Dermis blood vessel endothelial cell (primary cell): ENCODE data around the gene SPDYE8. TPM values are rescaled to one million over a fixed set of nuclear protein-coding genes. Genes with fewer than 3 reads are reported as not detected.
"Not testable (repeated sequence)": the region's sequence is repeated elsewhere in the genome, so short reads cannot be mapped to it uniquely, and the experiment has no call there.

Experiments
- DNase-seq: peaks from one replicate; pipeline ENCODE4 v3.0.0; 2010
- total RNA-seq: library from RNA; depleted of rRNA; stranded (reverse); fragments of >200 nt; gene quantifications from 2 replicates; pipeline ENCODE4 v1.2.3, GENCODE V29; 2014

Gene SPDYE8, protein sequence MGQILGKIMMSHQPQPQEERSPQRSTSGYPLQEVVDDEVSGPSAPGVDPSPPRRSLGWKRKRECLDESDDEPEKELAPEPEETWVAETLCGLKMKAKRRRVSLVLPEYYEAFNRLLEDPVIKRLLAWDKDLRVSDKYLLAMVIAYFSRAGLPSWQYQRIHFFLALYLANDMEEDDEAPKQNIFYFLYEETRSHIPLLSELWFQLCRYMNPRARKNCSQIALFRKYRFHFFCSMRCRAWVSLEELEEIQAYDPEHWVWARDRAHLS
- total RNA-seq, result not detected in 2 replicates

DNA sequence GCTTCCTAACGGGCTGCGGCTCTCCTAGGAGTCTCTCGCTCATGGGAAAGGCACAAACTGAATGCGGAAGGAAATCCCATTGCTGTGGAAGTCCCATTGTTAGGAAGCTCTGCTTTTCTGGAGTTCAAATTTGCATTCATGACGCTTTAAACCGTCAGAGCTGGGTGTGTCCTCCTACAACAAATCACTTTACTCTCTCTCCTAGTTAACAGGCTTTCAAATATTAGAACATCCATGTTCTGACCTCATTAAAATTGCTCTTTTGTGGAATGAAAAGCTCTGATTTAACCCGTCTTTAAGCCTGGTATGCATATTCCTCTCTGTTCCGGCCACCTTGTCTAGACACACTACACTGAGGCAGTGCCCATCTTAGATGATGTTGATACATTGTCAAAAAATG is at the start of gene SPDYE8:
Gene SPDYE8, minus strand, starts transcription at position 101 of the 400 bp plus-strand sequence. CDS start 1,800 bp downstream, outside the sequence.
- DNase-seq, result not testable (repeated sequence)

DNA sequence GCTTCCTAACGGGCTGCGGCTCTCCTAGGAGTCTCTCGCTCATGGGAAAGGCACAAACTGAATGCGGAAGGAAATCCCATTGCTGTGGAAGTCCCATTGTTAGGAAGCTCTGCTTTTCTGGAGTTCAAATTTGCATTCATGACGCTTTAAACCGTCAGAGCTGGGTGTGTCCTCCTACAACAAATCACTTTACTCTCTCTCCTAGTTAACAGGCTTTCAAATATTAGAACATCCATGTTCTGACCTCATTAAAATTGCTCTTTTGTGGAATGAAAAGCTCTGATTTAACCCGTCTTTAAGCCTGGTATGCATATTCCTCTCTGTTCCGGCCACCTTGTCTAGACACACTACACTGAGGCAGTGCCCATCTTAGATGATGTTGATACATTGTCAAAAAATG is 28.2 kb upstream of the SPDYE8 start, which contains the start of gene SPDYE11:
Gene SPDYE11, minus strand, starts transcription at position 101 of the 400 bp plus-strand sequence. CDS start 1,800 bp downstream, outside the sequence.
- not testable (repeated sequence) for DNase-seq

DNA sequence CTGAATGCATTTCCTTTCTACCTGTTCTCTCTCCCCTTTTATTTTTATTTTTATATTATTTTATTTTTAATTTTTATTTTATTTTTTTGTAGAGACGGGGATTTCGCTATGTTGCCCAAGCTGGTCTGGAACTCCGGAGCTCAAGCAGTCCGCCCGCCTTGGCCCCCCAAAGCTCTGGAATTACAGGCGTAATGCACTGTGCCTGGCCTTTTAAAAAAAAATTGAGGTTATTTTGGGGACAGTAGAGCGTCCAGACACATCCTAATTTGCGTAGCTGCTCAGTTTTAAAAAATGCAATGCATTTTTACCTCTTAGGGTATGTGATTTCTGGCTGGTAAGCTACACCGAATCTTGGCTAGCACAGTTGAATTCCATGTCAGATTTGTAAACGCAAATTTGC is 23.1 kb downstream of the SPDYE8 start:
- DNase-seq, result not testable (repeated sequence)

DNA sequence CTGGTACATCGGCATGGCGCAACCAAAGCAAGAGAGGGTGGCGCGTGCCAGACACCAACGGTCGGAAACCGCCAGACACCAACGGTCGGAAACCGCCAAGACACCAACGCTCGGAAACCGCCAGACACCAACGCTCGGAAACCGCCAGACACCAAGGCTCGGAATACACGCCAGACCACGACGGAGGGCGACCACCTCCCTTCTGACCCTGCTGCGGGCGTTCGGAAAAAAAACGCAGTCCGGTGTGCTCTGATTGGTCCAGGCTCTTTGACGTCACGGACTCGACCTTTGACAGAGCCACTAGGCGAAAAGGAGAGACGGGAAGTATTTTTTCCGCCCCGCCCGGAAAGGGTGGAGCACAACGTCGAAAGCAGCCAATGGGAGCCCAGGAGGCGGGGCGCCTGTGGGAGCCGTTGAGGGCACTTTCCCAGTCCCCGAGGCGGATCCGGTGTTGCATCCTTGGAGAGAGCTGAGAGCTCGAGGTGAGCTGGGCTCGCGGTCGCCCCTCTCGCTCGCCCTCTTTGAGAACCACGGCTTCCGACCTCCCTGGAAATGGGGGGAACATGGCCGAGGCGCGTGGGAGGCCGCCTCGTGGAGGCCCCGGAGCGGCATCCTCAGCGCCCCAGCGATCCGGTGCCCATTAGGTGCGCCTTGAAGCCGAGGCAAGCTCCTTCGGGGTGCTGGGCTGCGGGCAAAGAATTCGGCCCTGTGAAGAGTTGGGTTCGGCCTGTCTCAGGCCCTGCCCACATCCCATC is 23.7 kb downstream of the SPDYE8 start:
- DNase-seq, result not testable (repeated sequence)

DNA sequence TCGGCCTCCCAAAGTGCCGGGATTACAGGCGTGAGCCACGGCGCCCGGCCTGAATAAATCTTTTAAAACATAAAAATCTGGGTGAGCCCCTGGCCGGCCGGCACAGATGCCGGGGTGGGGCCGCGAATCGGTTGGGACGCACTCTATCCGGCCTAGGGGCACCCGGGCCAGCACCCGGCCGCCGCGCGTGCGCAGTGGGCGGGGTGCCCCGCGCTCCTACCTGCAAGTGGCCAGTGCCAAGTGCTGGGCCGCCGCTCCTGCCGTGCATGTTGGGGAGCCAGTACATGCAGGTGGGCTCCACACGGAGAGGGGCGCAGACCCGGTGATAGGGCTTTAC is 24.2 kb downstream of the SPDYE8 start:
- DNase-seq, result not testable (repeated sequence)

DNA sequence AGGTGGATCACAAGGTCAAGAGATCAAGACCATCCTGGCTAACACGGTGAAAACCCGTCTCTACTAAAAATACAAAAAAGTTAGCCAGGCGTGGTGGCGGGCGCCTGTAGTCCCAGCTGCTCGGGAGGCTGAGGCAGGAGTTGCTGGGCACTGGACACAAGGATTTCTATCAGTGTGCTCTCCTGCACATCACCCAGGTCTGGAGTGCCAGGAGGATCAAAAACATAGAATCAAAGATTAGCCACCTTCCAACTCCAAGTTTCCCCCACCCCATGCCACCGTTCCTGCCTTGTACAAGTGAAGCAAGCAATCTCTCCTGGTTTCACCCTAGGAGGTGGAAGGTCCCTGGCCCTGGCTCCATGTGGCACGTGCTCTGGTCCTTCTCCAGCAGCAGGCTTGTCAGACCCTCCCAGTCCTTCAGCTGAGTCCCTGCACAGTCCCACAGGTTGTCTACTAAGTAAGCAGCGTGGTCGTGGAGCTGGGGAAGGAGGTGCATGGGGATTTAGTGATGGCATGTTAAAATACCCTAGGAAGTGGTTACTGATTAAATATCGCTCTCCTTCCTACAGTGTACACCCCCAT is 31.6 kb downstream of the SPDYE8 start:
- DNase-seq, result not testable (repeated sequence)

DNA sequence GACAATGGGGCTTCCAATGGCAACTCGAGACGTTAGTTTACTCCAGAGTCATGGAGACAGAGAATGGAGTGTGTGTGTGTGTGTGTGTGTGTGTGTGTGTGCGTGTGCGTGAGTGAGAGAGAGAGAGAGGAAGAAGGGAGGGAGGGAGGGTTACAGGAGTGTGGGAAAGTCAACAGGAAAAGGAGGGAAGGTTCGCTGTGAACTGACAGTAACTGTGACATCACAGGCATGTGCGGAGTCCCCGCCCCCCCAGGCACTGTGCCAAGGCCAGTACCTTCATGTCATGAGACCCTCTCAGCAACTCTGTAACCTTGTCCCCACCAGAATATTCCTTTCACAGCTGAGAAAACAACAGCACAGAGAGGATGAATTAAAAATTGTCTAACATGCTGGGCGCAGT is 32.1 kb downstream of the SPDYE8 start:
- DNase-seq, result not testable (repeated sequence)

DNA sequence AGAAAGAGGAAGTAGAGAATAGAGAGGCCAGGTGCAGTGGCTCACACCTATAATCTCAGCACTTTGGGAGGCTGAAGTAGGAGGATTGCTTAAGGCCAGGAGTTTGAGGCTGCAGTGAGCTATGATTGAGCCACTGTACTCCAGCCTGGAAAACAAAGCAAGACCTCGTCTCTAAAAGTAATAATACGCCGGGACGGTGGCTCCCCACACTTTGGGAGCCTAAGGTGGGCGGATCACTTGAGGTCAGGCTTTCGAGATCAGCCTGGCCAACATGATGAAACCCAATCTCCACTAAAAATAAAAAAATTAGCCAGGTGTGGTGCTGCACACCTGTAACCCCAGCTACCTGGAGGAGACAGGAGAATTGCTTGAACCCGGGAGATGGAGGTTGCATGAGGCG is 34.1 kb downstream of the SPDYE8 start:
- not testable (repeated sequence) for DNase-seq

DNA sequence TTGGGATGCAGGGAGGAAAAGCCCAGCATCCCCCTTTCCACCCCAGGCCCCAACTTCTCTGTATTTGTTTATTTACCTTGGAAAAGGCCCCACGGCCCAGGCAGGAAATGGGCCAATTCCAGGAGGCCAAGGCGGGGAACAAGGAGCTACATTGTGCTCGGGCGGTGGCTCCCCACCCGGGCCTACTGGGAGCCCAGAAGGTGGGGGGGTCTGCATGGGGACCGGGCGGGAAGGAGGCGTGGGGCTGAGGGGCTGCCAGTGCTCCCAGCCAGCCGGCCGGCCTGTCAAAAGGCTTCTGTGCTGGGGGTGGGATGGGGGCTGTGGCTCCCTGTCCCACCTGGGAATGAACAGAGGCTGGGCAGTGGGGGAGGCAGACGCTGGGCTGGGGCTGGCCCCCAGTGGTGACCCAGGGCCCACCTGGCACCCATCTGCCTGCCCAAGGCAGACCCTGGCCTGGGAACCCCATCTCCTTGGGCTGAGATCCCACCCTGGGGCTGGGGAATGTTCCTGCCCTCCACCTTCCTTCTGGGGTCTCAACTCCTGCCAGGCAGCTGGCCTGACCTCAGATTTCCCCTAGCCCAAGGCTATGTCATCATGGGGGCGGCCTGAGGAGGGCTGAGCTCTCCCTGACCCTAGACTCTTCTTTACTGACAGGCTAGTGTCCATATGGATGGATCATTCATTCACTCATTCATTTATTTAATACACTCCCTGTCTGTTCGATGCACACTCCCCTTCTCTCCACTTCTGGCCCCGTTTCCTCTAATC is 39.2 kb downstream of the SPDYE8 start:
- DNase-seq, result not testable (repeated sequence)

DNA sequence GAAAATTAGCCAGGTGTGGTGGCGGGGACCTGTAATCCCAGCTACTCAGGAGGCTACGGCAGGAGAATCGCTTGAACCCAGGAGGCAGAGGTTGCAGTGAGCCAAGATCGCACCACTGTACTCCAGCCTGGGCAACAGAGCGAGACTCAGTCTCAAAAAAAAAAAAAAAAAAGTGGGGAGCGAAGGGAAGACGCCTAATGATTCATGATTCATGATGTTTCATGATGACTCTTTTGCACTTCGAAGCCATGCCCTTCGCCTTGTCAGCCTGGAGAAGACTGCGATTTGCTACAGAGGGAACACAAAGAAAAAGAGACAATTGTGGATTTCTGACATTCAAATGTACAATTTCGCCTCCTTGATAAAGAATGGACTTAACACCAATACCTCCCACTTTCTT is 47.5 kb downstream of the SPDYE8 start:
- not testable (repeated sequence) for DNase-seq

DNA sequence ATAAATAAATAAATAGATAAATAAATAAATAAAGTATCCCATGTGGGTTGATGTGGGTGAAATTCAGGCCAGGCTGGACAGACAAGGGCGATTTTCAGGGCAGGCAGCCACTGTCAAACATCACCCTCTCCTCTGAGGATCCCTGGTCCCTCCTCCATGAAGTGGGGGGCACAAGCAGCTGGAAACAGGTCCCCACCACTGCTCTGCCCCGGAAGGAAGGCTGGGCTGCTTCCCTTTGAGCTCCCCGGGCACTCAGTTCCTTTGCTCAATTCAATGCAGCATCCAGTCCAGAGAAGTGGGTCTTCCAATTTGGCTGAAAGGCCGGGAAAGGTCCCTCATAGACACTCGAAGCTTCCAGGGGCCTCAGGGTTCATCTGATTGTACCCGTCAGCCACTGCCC is 49.2 kb downstream of the SPDYE8 start:
- DNase-seq, result not testable (repeated sequence)

DNA sequence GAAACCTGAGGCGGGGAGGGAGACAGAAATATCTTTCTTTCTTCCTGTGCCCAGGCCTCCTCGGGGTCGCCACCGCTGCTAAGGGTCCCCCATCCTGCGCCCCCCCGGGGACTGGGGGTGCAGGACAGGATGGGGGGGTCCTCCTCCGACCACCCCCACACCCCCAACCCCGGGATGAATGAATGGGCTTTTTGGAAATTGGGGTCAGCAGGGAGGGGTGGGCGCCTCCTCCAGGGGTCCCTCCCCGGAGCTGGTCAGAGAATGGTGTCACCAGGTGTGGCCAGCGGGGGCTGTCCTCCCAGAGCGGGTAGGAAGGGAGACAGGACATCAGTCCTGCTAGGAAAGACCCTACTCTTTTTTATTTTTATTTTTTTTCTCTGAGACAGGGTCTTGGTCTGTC is 53.1 kb downstream of the SPDYE8 start:
- not testable (repeated sequence) for DNase-seq

DNA sequence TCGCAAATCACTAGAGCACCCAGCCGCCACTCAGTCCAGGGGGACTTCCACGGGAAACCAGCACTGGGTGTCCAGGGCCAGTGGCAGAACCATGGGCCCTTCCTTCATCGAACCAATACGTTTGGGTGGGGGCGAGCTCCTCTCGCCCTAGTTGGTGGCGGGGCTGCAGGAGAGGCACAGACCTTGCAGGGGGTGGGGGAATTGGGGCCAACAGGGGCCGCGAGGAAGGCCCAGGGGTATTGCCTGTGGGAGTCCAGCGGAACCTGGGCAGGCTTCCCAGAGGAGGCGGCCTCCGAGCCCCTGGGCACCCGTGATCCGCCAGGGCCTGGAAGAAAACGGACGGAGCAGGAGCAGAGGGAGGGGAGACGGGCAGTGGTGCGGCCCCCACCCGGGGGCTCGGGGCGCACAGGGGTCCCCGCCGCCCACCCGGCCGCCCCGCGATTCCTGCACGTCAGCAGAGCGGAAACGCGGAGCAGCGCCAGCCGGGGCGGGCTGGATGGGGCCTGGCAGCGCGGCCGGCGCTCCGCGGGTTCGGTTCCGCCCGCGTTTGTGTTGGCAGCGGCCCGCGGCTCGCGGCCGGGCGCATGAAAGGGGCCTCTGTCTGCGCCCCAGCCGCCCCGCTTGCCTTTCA is 53.8 kb downstream of the SPDYE8 start:
- not testable (repeated sequence) for DNase-seq

DNA sequence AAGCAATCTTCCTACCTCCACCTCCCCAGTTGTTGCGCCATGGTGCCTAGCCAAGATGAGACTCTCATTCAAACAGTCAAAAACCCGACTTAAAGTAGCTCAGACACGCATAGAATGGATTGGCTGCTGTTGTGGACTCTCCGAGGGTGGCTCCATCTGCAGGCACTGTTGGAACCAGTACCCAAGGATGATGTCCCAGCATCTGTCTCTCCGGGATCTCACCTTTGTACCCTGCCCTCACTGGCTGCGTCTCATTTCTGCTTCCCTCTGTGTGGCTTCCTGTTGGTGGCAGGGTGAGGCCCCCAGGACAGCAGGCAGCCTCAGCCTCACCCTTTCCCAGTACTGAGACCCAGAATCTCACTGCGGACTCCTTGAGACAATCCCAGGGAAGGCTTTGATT is 54.8 kb downstream of the SPDYE8 start:
- DNase-seq, result not testable (repeated sequence)

DNA sequence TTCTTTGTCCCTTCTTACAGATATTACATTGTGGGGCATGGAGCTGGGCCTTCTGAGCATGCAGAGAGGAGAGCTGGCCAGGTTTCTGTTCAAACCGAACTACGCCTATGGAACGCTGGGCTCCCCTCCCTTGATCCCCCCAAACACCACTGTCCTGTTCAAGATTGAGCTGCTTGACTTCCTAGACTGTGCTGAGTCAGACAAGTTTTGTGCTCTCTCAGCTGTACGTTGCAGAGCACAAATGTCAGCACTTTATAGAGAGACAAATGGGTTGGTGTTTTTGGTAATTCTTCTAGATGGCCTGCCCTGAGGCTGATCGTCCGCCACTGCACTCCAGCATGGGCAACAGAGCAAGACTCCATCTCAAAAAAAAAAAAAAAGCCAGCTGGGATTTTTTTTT is 58.1 kb downstream of the SPDYE8 start:
- not testable (repeated sequence) for DNase-seq

Other genes with a start within 250 kb of the SPDYE8 start
- 2.8 and 6.0 TPM in 2 replicates for gene TYW1B, start 201.6 kb downstream of the SPDYE8 start, total RNA-seq
- 5.4 and 10.2 TPM in 2 replicates for gene POM121, start 104.7 kb downstream of the SPDYE8 start, total RNA-seq
- gene TRIM74, start 60.3 kb downstream of the SPDYE8 start, total RNA-seq, result 0.51 TPM in 1 of 2 replicates, not detected in the other
- gene SPDYE11, start 28.1 kb upstream of the SPDYE8 start, total RNA-seq, result not detected in 2 replicates
- gene SPDYE9, start 56.3 kb upstream of the SPDYE8 start, total RNA-seq, result not detected in 2 replicates